ENCODE measurements around the gene DBNL.
"Not testable (repeated sequence)": the region's sequence is repeated elsewhere in the genome, so short reads cannot be mapped to it uniquely, and the experiment has no call there.

The DBNL gene

DNA sequence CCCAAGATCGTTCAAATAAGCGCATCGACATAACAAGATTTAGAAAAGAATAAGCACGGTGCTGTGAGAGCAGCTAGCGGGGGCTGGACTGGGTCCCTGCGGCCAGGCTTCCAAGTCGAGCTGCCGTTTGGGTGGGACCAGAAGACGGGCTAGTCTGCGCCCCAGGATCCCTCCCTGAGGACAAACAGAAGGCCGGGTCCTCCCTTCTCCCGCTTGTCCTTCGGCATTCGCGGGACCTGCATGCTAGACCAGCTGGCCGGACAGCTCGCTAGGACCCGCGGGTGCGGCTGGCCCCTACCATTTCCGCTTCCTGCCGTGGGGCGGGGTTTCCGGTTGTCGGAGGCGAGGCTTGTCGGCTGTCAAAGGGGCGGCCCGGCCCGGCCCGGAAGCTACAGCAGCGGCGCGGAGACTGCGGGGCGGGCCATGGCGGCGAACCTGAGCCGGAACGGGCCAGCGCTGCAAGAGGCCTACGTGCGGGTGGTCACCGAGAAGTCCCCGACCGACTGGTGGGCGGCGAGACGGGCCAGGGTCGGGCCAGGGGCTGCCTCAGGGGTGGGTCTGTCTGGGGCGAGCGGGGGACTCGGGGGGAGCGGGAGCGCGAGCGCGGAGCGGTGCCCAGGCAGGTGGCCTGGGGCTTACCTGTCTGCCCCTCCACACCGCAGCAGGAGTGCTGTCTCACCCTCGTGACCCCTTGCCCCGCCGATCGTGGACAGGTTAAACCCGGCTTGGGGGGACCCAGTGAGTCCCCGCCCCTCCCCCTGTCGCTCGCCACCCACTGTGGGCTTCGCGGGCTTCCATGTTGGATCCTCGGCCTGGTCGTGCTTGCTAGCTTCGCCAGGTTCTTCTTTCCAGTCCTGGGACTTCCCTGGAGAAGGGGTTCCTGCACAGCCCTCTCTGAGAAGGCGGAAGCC is at the start of gene DBNL:
Gene DBNL, plus strand, starts transcription at position 388 of the 911 bp plus-strand sequence. Its CDS starts 36 bp downstream, at position 424.
- peak; percentile 92 for DNase-seq

DNA sequence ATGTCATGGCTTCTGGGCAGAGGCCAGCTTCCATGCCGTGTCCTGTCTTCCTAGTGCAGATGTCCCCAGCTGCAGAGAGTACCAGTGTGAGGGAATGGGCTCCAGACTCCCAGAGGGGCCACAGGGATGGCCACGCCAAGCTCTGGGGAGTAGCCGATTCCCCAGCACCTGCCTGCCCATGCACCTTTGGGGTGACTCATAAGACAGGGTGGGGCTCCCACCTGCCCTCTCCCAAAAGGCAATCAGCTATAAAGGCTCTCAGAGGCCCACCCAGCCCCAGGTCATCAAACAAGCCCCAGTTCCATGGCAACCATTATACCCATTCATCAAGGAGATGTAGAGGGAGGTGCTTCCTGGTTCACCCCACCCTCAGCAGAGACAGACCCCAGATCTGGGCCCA is 47.0 kb upstream of the DBNL start, which contains the start of gene SPDYE1:
Gene SPDYE1, plus strand, starts transcription at position 366 of the 400 bp plus-strand sequence. CDS start 2,053 bp downstream, outside the sequence.
- not testable (repeated sequence) for DNase-seq

DNA sequence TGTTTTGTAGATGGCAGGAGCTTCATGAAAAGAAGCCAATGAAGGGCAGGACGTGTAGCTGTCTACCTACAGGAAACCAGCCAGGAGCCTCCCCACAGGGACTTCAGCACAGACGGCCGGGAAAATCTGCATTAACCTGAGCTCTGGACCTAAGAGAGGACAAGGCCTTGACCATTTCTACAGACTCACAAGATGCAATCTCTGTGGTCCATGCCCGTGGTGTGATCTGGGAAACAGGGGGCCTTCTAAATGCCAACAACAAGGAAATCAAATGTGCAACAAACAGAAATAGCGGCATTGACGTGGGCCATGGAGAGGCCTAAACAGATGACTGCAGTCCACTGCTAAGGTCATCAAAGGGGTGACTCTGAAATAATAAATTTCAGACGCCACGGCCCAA is 32.4 kb upstream of the DBNL start:
- not testable (repeated sequence) for DNase-seq

DNA sequence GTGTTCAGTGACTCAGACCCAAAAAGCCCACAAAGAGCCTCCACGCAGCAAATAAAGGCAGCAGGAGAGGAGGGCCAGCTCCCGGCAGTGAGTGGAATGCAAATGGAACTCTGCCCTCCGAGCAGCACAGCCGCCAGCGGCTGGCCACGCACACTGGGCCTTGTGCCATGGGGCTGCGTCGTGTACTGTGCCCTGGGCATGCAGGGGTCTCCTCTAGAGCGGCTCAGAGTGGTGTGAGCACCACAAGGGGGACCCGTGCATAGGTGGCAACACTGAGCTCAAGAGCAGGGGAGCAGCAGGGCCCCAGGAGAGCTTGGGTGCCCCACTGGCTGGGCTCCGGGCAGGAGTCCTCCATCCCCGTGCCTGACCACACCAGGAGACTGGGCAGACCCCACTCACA is 29.4 kb upstream of the DBNL start:
- DNase-seq: not testable (repeated sequence)

DNA sequence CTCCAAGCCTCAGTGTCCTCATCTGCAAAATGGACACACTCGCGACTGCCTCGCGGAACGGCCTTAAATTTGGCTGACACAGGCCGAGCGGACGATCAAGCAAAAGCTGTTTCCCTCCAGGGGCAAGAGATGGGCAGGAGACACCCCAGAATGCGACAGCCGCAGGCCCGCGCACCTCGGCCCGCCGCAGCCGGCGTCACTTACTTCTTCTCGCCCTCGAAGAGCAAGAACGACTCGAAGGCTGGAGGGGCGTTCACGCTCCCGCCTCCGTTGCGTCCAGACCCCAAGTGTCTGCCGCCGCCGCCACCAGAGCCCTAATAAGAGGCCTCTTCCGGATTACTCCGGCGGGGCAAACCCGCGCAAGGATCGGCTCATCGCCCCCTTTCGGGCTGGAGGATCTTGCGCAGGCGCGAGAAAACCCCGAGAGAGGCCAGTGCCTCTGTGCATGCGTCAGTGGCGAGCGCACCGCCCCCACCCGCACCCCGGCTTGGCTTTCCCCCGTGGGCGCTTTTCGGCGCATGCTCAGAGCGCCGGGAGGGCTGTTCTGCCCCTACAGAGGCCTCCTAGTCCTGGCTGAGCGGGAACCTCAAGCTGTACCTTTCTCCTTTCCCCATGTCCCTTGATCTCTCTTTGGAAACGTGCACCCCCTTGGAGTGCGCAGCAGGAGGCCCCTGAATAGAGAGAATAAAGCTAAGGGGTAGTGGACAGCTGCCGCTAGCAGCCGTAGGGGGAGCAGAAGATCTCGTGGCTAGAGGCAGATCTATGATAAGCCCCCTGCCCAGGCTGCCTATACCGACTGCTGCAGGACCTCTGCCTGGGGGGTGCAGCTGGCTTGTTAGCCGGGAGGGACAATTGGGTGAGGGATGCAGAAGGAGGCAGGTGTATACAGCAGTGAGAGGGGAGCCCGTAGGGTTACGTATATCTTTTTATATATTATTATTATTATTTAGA is 25.4 kb upstream of the DBNL start:
- peak; percentile 96 for DNase-seq

DNA sequence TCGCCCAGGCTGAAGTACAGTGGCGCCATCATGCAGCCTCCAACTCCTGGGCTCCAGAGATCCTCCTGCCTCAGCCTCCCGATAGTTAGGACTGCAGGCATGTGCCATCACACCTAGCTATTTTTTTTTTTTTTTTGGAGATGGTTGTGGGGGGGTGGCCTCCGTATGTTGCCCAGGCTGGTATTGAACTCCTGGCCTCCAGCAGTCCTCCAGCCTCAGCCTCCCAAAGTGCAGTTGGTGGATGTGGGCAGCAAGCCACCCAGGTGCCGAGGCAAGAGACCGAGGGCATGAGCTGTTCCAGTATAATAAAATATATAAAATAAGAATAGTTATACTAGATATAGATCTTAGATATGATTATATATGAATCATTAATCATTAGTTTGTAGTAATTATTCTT is 24.7 kb upstream of the DBNL start:
- DNase-seq: not testable (repeated sequence)

DNA sequence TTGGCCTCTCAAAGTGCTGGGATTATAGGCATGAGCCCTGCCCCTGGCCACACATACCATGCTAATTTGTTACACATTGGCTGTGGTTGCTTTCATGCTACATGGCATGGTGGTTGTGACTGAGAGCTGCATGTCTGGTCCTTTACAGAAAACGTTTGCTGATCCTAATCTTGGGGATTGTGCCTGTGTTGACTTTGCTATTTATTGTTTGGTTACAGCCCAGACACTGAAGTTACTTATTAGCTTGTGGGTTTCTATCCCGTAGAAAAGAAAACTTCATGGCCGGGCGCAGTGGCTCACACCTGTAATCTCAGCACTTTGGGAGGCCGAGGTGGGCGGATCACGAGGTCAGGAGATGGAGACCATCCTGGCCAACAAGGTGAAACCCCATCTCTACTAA is 22.4 kb upstream of the DBNL start:
- not testable (repeated sequence) for DNase-seq

DNA sequence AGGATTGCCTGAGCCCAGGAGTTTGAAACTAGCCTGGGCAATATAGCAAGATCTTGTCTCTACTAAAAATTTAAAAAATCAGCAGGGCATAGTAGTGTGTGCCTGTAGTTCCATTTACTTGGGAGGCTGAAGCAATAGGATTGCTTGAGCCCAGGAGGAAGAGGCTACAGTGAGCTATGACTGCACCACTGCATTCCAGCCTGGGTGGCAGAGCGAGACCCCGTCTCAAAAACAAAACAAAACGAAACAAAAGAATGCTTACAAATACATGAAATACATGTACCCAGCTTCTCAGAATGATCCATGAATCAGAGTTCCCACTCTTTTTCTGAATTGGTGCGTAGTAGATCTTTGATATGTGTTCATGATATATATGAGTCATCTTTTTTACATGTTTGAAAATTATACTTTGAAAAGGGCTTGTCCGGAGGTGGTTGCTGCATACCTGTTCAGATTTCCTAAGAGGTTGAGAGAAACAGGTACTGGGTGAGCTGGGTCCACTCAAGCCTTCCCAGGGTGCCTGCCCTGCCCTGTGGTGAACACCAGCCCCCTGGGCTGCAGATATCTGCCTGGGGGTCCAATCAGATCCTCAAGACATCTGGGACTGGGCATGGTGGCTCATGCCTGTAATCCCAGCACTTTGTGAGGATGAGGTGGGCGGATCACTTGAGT is 21.6 kb upstream of the DBNL start:
- DNase-seq: not testable (repeated sequence)

DNA sequence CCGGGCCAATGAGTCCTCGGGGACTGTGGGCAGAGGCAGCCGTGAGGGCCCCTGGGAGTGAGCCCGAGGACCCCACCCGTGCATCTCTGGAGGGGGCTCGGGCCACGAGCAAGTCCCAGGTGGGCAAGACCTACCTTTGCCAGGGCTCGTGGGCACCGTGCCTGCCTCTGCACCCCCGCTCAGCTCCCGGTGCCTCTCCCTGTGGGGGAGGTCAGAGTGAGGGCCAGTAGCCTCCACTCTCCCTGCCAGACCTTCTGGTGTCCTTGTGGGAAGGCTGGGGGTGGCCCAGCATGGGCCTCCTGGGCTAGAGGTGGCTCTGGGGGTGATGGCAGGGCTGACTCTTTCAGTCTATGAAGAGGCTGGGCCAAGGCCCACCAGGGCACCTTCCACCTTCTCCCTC is 15.1 kb upstream of the DBNL start:
- DNase-seq: not testable (repeated sequence)

DNA sequence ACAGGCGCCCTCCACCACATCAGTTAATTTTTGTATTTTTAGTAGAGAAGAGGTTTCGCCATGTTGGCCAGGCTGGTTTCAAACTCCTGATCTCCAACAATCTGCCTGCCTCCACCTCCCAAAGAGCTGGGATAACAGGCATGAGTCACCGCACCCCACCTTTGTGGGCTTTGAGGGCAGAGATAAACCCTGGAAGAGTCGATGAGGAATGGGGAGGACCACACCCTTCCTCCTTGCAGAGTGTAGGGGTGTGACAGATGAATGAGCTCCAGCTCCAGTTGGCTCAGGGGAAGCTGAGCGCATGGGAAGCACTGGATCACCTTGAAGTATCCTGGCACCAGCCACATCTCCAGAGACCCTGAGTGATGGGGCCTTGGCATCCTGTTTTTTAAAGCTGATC is 14.5 kb upstream of the DBNL start:
- DNase-seq: not testable (repeated sequence)

DNA sequence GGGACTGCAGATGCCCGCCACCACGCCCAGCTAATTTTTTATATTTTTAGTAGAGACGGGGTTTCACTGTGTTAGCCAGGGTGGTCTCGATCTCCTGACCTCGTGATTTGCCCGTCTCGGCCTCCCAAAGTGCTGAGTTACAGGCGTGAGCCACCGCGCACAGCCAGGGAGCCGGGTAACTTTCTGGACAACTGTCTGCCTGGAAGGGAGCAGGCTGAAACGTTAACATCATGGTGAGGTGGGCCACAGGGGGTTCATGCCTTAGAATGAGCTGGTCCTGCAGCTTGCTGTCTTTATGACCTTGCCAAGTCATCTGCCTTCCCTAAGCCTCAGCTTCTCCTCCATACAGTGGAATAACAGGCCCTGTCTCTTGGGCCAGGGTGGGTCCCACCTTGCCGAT is 13.2 kb upstream of the DBNL start:
- DNase-seq: not testable (repeated sequence)

DNA sequence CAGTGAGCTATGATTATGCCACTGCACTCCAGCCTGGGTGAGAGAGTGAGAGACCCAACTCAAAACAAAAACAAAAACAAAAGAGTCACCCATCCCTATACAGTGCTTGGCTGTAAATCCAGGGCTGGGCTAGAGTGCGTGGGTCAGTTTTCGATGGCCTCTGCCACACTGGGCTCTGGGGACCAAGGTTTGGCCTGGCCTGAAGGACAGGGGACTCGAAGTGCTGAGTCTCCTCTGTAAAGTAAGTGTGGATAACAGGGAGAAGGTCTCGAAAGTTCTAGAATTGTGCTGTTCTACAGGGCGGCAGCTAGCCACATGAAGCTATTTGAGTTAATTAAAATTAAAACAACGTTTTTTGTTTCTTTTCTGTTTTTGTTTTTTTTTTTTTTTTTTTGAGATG is 12.5 kb upstream of the DBNL start:
- DNase-seq: not testable (repeated sequence)

DNA sequence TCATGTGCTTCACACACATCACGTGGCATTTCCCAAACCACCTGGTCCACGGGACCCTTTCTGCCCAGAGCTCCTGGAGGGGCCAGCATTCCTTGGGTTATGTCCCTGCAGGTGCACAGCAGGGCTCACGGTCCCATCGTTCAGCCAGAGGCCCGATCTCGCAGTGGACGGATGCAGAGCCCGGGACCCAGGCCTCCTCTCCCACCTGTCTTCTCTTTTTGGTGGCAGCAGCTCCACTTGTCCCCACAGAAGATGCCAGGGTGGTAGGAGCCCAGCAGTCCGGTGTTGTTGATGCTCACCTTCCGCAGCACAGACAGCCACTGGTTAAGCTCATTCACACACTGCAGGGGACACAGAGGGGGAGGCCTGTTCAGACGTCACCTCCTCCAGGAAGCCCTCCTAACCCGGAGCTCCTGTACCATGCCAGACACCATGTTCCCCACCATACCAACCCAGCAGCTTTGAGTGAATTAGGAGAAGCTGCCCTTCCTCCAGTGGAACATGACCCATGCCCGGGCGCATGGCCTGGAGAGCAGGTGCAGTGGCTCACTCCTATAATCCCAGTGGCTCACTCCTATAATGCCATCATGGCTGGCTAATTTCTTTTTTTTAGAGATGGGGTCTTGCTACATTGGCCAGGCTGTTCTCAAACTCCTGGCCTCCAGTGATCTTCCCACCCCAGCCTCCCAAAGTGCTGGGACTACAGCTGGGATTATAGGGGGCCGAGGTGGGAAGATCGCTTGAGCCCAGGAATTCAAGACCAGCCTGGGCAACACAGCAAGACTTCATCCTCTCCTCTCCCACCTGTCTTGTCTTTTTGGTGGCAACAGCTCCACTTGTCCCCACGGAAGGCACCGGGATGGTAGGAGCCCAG is 10.3 kb upstream of the DBNL start:
- not testable (repeated sequence) for DNase-seq

DNA sequence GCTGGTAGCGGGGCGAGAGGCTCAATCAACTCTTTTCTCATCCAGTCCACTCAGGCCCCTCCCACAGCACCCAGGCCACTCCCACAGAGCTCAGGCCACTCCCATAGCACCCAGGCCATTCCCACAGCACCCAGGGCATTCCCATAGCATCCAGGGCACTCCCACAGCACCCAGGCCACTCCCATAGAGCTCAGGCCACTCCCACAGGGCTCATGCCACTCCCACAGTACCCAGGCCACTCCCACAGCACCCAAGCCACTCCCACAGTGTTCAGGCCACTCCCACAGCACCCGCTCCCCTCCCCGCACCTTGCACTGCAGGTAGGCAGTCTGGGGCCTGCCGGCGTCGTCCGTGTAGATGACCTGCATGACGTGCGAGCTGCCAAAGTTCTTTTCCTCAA is 8.1 kb upstream of the DBNL start:
- not testable (repeated sequence) for DNase-seq

DNA sequence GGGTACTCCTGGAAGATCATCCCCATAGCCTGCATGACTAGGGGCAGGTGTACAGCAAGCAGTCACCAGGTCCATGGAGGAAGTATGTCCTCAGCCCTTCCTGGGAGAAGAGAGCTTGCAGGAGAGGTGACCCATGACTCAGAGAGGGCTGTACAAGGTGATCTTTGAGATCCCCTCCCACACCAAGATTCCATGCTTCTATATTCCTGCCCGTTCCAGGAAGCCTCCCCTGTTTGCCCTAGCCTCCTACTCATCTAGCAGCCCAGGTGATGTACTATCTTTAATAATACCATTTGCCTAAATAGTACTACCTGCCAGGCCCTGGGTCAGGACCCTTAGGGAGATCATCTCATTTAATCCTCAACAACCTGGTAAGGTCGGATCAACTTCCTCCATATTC is 6.6 kb upstream of the DBNL start:
- not testable (repeated sequence) for DNase-seq

DNA sequence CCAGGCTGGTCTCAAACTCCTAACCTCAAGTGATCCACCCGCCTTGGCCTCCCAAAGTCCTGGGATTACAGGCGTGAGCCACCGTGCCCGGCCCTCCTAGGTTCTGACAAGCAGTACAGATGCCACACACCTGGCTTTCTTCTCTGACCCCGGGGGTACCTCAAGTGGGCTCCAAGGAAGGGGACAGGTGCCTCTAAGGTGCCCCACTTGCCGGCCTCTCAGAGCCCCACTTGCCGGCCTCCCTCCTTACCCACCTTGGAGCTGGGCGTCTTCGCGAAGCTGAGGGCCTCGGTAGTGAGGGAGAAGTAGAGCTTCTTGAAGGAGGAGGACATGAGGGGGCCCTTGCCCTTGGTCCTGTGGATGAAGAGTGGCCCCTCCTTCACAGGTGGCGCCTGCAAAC is 5.9 kb upstream of the DBNL start:
- not testable (repeated sequence) for DNase-seq

DNA sequence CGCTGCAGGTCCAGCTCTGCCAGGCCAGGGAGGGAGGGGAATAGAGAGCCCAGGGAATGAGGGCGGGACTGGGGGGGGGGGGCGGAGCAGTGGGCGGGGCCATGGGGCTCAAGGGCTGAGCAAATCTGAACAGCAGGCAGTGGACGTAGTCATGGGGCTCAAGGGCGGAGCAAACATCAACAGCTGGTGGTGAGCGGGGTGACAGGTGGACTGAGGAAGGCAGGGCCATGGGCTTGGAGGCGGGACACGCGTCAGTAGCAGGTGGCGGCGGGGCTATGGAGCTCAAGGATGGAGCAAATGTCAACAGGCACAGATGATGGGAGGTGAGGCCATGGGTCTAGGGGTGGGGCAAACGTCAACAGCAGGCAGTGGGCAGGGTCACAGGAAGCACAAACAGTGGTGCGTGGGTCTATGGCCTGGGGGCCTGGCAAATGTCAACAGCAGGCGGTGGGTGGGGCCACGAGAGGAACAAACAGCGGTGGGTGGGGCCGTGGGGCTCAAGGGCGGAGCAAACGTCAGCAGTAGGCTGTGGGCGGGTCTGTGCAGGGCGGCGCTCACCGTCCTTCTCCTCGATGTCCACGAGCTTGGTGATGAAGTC is 5.4 kb upstream of the DBNL start:
- peak; percentile 94 for DNase-seq

DNA sequence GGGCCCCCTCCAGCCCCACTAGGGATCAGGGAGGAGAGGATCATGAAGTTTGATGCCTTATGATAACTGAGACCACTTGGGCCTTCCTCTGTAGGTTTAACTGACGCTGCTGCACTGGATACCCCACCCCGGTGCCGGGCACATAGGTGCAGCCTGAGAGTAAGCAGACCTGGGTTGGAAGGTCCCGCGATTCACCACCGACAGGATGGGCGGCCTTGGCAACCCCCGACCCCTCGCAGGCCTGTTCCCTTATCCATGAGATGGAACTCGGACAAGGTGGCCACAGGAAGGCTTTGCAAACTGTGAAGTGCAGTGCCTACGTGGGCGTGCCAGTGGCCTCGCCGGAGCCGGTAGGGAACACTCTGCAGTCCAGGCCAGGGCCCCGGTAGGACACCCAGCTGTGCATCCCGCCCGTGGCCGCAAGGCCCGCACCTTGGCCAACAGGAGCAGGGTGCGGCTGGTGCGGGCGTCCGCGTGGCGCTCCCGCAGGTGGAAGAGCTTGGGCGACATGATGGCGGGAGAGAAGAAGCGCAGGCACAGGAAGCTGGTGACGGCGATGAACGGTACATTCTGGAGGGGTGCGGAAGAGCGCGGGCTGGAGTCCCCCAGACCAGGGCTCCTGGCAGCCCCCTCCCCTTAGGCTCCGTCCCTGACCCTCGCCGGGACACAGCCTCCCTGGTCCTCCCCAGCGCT is 4.6 kb upstream of the DBNL start:
- DNase-seq: not testable (repeated sequence)

DNA sequence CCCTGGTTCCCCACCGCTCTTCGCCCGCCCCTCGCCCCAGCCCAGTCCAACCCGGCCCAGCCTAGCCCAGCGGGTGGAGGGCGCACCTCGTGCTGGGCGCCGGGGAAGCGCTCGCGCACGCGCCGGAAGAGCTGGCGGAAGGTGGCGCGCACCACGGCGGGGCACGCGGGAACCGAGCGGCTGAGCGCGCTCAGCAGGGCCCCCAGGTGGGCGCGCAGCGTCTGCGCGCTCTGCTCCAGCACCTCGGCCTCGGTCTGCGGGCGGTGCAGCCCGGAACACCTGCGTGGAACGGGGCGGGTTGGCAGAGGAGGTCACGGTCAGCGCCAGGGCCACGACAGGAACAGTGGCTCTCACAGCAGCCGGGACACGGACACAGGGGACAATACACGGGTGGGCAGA is 4.0 kb upstream of the DBNL start:
- DNase-seq: peak; percentile 16

DNA sequence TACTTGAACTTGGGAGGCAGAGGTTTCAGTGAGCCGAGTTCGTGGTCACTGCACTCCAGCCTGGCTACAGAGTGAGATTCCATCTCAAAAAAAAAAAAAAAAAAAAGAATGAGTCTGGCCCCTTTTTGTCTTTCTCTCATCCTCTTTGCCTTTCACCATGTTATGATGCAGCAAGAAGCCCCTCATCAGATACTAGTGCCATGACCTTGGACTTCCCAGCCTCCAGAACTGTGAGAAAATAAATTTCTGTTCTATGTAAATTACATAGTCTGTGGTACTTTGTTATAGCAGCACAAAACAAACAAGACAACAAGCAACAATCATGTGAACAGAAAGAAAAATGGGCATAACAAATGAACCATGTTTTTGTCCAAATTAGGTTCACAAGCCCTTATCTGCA is 2.3 kb upstream of the DBNL start:
- no peak for DNase-seq

DNA sequence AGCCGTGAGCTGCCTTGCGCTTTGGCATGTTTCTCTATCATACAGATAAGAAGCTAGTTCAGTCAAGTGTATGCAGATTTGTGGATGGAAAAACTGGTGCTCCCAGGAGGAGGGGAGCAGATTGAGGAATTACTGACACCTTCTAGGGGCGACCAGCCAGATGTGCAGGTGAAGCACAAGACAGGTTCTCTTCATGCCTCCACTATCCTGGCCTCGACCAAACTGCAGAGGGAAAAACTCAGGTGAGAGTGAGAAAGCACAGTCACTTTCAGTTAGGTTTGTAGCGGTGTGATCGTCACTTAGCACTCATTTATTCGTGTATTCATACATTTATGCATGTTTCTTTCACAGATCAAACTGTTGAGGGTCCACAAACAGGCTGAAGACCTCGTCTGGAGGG is 600 bp upstream of the DBNL start:
- no peak for DNase-seq
